ENCODE data around the gene RANBP17. TPM values are rescaled to one million over a fixed set of nuclear protein-coding genes. Genes with fewer than 3 reads are reported as not detected.

Gene RANBP17
- total and polyA plus RNA-seq, 2 of the 4 experiments (the other 2 are of a cell fraction), result 8.2 to 29.0 TPM

DNA sequence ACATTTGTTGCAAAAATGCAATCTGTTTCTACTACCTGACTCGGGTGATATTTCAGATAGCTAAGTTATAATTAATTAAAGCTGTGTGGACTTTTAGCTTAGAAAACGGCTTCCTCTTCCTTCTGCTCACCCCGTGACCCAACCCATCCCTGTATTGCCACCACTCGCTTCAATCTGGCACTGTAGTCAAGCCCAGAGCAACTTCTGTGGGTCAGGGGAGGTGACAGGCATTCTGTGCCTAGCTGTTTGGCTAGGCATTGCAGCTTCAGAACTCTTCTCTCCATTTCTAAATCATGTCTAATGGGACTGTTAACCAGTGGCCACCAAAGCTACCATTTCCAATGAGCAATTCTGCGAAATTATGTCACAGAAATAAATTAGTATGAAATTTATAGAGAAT lies 267.5 kb downstream of the RANBP17 start:
- no peak overlapping the region for H3K4me3 ChIP-seq (ENCODE audit: insufficient read depth, low read depth, low read length)
- no peaks in the 10 kb centered on the region for H3K27me3 ChIP-seq (ENCODE audit: control insufficient read depth, insufficient read depth, low read length)
- intact Hi-C loops (cut with micrococcal nuclease) (no loop called here), dilution Hi-C loops (cut with HindIII; ENCODE audit: low sequenced_read_pairs, unreplicated experiment) (no loop called here), in situ Hi-C loops (cut with MboI; ENCODE audit: low sequenced_read_pairs) (no loop called here)
- H4K20me1 ChIP-seq (ENCODE audit: insufficient read depth, low read length), result no peaks in the 10 kb centered on the region
- no peak overlapping the region for H4K91ac ChIP-seq (ENCODE audit: insufficient read depth, low read depth, low read length)
- BruUV-seq (replicated peaks), result no TSS peak
- DNase-seq (no peak), ATAC-seq (ENCODE audit: low read depth) (no peak)
- CTCF ChIA-PET, result no interaction called here
- no peaks in the 10 kb centered on the region for H3K4me1 ChIP-seq (ENCODE audit: control insufficient read depth, insufficient read depth, low read length)
- H2BK15ac ChIP-seq (ENCODE audit: low read depth, low read length), result no peak overlapping the region
- no peaks in the 10 kb centered on the region for H3K36me3 ChIP-seq (ENCODE audit: control insufficient read depth, insufficient read depth, low read length)
- WGBS, 2 experiments (ENCODE audit: extremely low coverage in 2 of 2, insufficient read length in 1 of 2), result no CpG with 5 or more reads among the region's 5 CpGs
- no peak overlapping the region for H3K9ac ChIP-seq (ENCODE audit: low read depth, low read length)
- no peak overlapping the region for H2BK5ac ChIP-seq (ENCODE audit: low read depth, low read length, poor library complexity, severe bottlenecking)
- no peak overlapping the region for H3K18ac ChIP-seq (ENCODE audit: low read depth, low read length)
- no peak overlapping the region for H4K8ac ChIP-seq (ENCODE audit: low read depth in 2 of 2, low read length in 2 of 2)
- POLR2A ChIA-PET (ENCODE audit: unreplicated experiment), result no interaction called here
- H3K9me3 ChIP-seq (ENCODE audit: control insufficient read depth, insufficient read depth, low read length), result no peaks in the 10 kb centered on the region
- H2BK20ac ChIP-seq (ENCODE audit: low read depth, low read length), result no peak overlapping the region
- H2AFZ ChIP-seq (replicated peaks; ENCODE audit: low read length, poor library complexity), result no peak overlapping the region
- TF ChIP-seq CHD1 (IDR thresholded peaks at IDR 0.05; ENCODE audit: low read depth, low read length) (no peak), RCOR1 (IDR thresholded peaks at IDR 0.05; ENCODE audit: insufficient replicate concordance, low read length) (no peak), CEBPB (IDR thresholded peaks at IDR 0.05; ENCODE audit: low read depth, low read length) (no peak), SMC3 (IDR thresholded peaks at IDR 0.05; ENCODE audit: low read depth, low read length) (no peak), BHLHE40 (IDR thresholded peaks at IDR 0.05; ENCODE audit: low read depth, low read length) (no peak), MAFK (IDR thresholded peaks at IDR 0.05; ENCODE audit: low read depth, low read length) (no peak), MAZ (IDR thresholded peaks at IDR 0.05; ENCODE audit: borderline replicate concordance, low read depth, low read length) (no peak), POLR2A (IDR thresholded peaks at IDR 0.05; ENCODE audit: low read depth, low read length) (no peak), MXI1 (IDR thresholded peaks at IDR 0.05; ENCODE audit: borderline replicate concordance, low read depth, low read length) (no peak), RFX5 (IDR thresholded peaks at IDR 0.05; ENCODE audit: low read depth, low read length) (no peak), NFE2L2 (IDR thresholded peaks at IDR 0.05; ENCODE audit: low read depth, low read length) (no peak), RAD21 (IDR thresholded peaks at IDR 0.05; ENCODE audit: low read length) (no peak)
- TF ChIP-seq, protein P1, sequence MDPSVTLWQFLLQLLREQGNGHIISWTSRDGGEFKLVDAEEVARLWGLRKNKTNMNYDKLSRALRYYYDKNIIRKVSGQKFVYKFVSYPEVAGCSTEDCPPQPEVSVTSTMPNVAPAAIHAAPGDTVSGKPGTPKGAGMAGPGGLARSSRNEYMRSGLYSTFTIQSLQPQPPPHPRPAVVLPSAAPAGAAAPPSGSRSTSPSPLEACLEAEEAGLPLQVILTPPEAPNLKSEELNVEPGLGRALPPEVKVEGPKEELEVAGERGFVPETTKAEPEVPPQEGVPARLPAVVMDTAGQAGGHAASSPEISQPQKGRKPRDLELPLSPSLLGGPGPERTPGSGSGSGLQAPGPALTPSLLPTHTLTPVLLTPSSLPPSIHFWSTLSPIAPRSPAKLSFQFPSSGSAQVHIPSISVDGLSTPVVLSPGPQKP (IDR thresholded peaks at IDR 0.05; ENCODE audit: borderline replicate concordance, low read depth, low read length), result no peak
- H3K56ac ChIP-seq (ENCODE audit: extremely low read depth, insufficient read depth, low read length), result no peak overlapping the region
- H3K4me2 ChIP-seq (ENCODE audit: low read depth, low read length), result no peak overlapping the region
- H3K23ac ChIP-seq (ENCODE audit: low read depth, low read length), result no peak overlapping the region
- no peak overlapping the region for H2AK5ac ChIP-seq (ENCODE audit: low read depth, low read length)
- H2AK9ac ChIP-seq (replicated peaks; ENCODE audit: low read depth, low read length, poor library complexity), result no peak overlapping the region
- no peak overlapping the region for H3K14ac ChIP-seq (replicated peaks; ENCODE audit: low read depth, low read length)
- H4K5ac ChIP-seq (ENCODE audit: low read depth, low read length), result no peak overlapping the region
- no peaks in the 10 kb centered on the region for H3K79me1 ChIP-seq (ENCODE audit: low read depth in 1 of 2, low read length in 2 of 2)
- no peak overlapping the region for H2BK120ac ChIP-seq (ENCODE audit: low read depth, low read length)
- H3K9me1 ChIP-seq (ENCODE audit: insufficient read depth, low read length), result no peaks in the 10 kb centered on the region
- H3K4ac ChIP-seq (ENCODE audit: low read depth, low read length), result no peak overlapping the region
- H3K27ac ChIP-seq (ENCODE audit: insufficient read depth, low read length), result no peak overlapping the region

Data from IMR-90 (cell line).